K562 (cell line): ENCODE measurements around the gene ST3GAL5. TPM values are rescaled to one million over a fixed set of nuclear protein-coding genes. Genes with fewer than 3 reads are reported as not detected.

ENCODE experiments used
- DIDO1 ChIP-seq: fragments of 450-650 bp; IDR thresholded peaks from 2 replicates; pipeline ENCODE4 v1.6.1; 2016; ENCODE audit warnings: low read depth, missing biosample characterization, missing genetic modification characterization
- MTA2 ChIP-seq: fragments of 450-650 bp; IDR thresholded peaks from 2 replicates; pipeline ENCODE4 v1.6.1; 2016; ENCODE audit warnings: low read depth
- RCOR1 ChIP-seq, 2 experiments: IDR thresholded peaks; 2 replicates each; pipeline ENCODE4 v1.6.1; 2012; ENCODE audit warnings: low read depth in 2 of 2, low read length in 2 of 2, borderline replicate concordance in 1 of 2, improper control_type of control experiment in 1 of 2
- SIRT6 ChIP-seq: IDR thresholded peaks from one replicate; pipeline ENCODE4 v1.6.1; 2012; ENCODE audit warnings: low read depth, mild to moderate bottlenecking, control low read depth, inconsistent platforms, low read length, moderate library complexity
- ZNF197 ChIP-seq: fragments of 200-800 bp; sonication (Bioruptor generic); IDR thresholded peaks from 2 replicates; pipeline ENCODE4 v1.6.1; 2016; ENCODE audit warnings: low read depth, missing genetic modification characterization, missing compliant biosample characterization
- polyA plus RNA-seq, 8 experiments: library from polyadenylated mRNA; depleted of rRNA in 4 of 8; stranded (reverse) in 5 of 8; unstranded in 3 of 8; fragments of >200 nt; fragmentation: Nextera tagmentation in 2 of 8; fragmentation: Illumina TruSeq in 1 of 8; extraction: Ambion mirVana in 2 of 8; extraction: Trizol in 1 of 8; gene quantifications; 2 replicates each; pipeline versions ENCODE4 v1.2.1 to v1.2.3, GENCODE V29; 2011 to 2014; ENCODE audit warnings: inconsistent platforms in 1 of 8, missing spikeins in 1 of 8
- total RNA-seq, 7 experiments: library from RNA; depleted of rRNA in 6 of 7; stranded (reverse); fragments of >200 nt in 6 of 7; fragmentation: Illumina TruSeq in 2 of 7; extraction: Trizol in 2 of 7; gene quantifications; 2 replicates each; pipeline versions ENCODE4 v1.2.1 to v1.2.3, GENCODE V29; 2011 to 2021; ENCODE audit warnings: low replicate concordance in 1 of 7
- TF ChIP-seq, protein P1 (sequence below): fragments of 450-650 bp; IDR thresholded peaks from 2 replicates; pipeline ENCODE4 v1.6.1; 2016; ENCODE audit warnings: mild to moderate bottlenecking, moderate library complexity

ST3GAL5 gene
- total and polyA plus RNA-seq, 9 of the 15 experiments (the other 6 are each of a cell fraction or from before 2014, with no cell fraction given), result 1.6 to 10.0 (median 4.2) TPM

DNA sequence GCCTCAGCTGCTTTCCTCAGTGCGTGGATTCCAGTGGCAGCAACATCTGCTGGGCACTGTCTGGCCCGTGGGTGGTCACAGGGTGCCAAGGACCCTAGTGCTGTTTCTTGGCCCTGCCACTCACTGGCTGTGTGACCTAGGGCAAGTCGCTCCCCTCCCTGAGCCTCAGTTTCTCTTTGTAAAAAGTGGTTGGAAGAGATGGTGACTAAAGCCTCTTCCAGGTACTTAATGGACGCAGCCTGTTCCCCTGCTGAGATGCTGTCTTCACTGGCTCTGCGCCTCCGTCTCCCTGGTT is 92.8 kb downstream of the ST3GAL5 start (continued):
- TF ChIP-seq, protein P1, sequence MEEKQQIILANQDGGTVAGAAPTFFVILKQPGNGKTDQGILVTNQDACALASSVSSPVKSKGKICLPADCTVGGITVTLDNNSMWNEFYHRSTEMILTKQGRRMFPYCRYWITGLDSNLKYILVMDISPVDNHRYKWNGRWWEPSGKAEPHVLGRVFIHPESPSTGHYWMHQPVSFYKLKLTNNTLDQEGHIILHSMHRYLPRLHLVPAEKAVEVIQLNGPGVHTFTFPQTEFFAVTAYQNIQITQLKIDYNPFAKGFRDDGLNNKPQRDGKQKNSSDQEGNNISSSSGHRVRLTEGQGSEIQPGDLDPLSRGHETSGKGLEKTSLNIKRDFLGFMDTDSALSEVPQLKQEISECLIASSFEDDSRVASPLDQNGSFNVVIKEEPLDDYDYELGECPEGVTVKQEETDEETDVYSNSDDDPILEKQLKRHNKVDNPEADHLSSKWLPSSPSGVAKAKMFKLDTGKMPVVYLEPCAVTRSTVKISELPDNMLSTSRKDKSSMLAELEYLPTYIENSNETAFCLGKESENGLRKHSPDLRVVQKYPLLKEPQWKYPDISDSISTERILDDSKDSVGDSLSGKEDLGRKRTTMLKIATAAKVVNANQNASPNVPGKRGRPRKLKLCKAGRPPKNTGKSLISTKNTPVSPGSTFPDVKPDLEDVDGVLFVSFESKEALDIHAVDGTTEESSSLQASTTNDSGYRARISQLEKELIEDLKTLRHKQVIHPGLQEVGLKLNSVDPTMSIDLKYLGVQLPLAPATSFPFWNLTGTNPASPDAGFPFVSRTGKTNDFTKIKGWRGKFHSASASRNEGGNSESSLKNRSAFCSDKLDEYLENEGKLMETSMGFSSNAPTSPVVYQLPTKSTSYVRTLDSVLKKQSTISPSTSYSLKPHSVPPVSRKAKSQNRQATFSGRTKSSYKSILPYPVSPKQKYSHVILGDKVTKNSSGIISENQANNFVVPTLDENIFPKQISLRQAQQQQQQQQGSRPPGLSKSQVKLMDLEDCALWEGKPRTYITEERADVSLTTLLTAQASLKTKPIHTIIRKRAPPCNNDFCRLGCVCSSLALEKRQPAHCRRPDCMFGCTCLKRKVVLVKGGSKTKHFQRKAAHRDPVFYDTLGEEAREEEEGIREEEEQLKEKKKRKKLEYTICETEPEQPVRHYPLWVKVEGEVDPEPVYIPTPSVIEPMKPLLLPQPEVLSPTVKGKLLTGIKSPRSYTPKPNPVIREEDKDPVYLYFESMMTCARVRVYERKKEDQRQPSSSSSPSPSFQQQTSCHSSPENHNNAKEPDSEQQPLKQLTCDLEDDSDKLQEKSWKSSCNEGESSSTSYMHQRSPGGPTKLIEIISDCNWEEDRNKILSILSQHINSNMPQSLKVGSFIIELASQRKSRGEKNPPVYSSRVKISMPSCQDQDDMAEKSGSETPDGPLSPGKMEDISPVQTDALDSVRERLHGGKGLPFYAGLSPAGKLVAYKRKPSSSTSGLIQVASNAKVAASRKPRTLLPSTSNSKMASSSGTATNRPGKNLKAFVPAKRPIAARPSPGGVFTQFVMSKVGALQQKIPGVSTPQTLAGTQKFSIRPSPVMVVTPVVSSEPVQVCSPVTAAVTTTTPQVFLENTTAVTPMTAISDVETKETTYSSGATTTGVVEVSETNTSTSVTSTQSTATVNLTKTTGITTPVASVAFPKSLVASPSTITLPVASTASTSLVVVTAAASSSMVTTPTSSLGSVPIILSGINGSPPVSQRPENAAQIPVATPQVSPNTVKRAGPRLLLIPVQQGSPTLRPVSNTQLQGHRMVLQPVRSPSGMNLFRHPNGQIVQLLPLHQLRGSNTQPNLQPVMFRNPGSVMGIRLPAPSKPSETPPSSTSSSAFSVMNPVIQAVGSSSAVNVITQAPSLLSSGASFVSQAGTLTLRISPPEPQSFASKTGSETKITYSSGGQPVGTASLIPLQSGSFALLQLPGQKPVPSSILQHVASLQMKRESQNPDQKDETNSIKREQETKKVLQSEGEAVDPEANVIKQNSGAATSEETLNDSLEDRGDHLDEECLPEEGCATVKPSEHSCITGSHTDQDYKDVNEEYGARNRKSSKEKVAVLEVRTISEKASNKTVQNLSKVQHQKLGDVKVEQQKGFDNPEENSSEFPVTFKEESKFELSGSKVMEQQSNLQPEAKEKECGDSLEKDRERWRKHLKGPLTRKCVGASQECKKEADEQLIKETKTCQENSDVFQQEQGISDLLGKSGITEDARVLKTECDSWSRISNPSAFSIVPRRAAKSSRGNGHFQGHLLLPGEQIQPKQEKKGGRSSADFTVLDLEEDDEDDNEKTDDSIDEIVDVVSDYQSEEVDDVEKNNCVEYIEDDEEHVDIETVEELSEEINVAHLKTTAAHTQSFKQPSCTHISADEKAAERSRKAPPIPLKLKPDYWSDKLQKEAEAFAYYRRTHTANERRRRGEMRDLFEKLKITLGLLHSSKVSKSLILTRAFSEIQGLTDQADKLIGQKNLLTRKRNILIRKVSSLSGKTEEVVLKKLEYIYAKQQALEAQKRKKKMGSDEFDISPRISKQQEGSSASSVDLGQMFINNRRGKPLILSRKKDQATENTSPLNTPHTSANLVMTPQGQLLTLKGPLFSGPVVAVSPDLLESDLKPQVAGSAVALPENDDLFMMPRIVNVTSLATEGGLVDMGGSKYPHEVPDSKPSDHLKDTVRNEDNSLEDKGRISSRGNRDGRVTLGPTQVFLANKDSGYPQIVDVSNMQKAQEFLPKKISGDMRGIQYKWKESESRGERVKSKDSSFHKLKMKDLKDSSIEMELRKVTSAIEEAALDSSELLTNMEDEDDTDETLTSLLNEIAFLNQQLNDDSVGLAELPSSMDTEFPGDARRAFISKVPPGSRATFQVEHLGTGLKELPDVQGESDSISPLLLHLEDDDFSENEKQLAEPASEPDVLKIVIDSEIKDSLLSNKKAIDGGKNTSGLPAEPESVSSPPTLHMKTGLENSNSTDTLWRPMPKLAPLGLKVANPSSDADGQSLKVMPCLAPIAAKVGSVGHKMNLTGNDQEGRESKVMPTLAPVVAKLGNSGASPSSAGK, result no peak
- TF ChIP-seq DIDO1 (tag), result no peak
- TF ChIP-seq MTA2, result no peak
- no peak for TF ChIP-seq ZNF197 (CRISPR knock-in tag)
- TF ChIP-seq RCOR1 (IDR thresholded peaks at IDR 0.05; ENCODE audit: borderline replicate concordance in 1 of 2, low read depth in 2 of 2, low read length in 2 of 2), result no peak
- TF ChIP-seq SIRT6, result no peak
